HEK293T (cell line): Measurements from ENCODE around the gene ESPNL.

Experiments used
- ARNT ChIP-seq: fragments of 450-650 bp; IDR thresholded peaks from 2 replicates; pipeline ENCODE4 v1.6.1; 2017; ENCODE audit warnings: mild to moderate bottlenecking
- BHLHE40 ChIP-seq: fragments of 450-650 bp; IDR thresholded peaks from 2 replicates; pipeline ENCODE4 v1.6.1; 2016; ENCODE audit warnings: mild to moderate bottlenecking, moderate library complexity, borderline replicate concordance
- ELF4 ChIP-seq: fragments of 450-650 bp; IDR thresholded peaks from 2 replicates; pipeline ENCODE4 v1.6.1; 2017; ENCODE audit warnings: antibody characterized with exemption
- FOXA1 ChIP-seq: fragments of 450-650 bp; IDR thresholded peaks from 2 replicates; pipeline ENCODE4 v1.6.1; 2016; ENCODE audit warnings: mild to moderate bottlenecking
- SP1 ChIP-seq: fragments of 450-650 bp; IDR thresholded peaks from 2 replicates; pipeline ENCODE4 v1.6.1; 2017
- SUZ12 ChIP-seq: fragments of 450-650 bp; IDR thresholded peaks from 2 replicates; pipeline ENCODE4 v1.6.1; 2016; ENCODE audit warnings: mild to moderate bottlenecking
- TARDBP ChIP-seq: fragments of 450-650 bp; IDR thresholded peaks from 2 replicates; pipeline ENCODE4 v1.6.1; 2016
- ZNF384 ChIP-seq: fragments of 450-650 bp; IDR thresholded peaks from 2 replicates; pipeline ENCODE4 v1.6.1; 2016

DNA sequence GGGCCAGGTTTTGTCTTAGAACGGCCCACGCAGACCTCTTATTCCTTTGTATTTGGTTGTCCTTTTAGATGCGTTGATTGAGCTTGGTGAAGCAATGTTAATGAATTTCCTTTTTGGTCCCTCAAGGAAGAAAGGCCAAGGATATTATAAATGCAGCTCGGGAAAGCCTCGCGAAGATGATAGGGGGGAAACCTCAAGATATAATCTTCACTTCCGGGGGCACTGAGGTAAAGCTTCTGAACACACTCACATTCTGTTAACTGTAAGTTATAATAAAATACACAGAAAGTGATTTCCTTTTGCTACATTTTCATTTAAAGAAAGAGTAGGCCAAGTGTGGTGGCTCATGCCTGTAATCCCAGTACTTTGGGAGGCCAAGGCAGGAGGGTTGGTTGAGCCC, 32.2 kb upstream of the ESPNL start:
- TF ChIP-seq TARDBP = no peak
- TF ChIP-seq ZNF384 = no peak
- no peak for TF ChIP-seq SUZ12
- TF ChIP-seq ARNT = no peak
- TF ChIP-seq BHLHE40 = no peak
- TF ChIP-seq FOXA1 = no peak
- TF ChIP-seq ELF4 = no peak
- TF ChIP-seq SP1 = no peak
